ENCODE data around the gene RNF31. TPM values are rescaled to one million over a fixed set of nuclear protein-coding genes. Genes with fewer than 3 reads are reported as not detected.

The RNF31 gene
- total and polyA plus RNA-seq, 2 of the 13 experiments (the other 11 are each of a cell fraction or from before 2014, with no cell fraction given): 48.2 to 86.8 TPM

DNA sequence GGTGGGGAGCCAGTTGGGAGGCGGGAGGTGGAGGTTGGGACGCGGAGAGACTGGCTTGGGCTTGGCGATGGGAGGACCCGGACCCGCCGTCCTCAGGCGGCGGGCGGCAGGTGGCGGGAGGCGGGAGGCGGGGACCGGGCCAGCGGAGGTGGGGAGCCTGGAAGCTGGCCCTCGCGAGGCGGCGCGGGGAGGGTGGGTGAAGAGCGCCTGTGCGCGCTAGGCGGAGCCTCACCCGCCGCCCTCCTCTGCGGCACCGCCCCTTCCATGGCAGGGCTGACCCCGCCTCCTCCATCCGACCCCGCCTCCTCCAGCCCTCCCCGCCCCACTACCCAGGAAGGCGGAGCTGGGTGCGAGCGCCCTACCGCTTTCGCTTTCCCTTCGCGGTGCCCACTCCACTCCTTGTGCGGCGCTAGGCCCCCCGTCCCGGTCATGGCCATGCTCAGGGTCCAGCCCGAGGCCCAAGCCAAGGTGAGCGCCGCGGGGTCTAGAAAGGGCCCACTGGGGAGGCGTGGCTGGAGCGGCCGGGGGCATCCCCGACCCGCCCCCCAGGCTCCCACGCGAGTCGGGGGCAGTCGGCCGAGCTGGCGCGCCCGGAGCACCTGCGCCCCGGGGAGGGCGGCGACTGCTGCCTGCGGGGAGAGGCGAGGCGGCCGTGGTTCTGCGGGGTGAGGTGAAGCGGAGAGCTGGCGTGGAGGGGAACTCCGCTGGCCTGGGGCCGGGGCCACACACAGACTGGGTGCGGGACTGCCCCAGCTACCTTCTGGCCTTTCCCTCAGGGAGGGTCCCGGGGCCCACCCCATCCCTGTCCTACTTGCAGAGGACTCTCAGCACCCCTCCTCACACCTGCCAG lies 11.2 kb upstream of the RNF31 start, which contains the start of gene PSME1 (continued):
- TF ChIP-seq, protein P1, sequence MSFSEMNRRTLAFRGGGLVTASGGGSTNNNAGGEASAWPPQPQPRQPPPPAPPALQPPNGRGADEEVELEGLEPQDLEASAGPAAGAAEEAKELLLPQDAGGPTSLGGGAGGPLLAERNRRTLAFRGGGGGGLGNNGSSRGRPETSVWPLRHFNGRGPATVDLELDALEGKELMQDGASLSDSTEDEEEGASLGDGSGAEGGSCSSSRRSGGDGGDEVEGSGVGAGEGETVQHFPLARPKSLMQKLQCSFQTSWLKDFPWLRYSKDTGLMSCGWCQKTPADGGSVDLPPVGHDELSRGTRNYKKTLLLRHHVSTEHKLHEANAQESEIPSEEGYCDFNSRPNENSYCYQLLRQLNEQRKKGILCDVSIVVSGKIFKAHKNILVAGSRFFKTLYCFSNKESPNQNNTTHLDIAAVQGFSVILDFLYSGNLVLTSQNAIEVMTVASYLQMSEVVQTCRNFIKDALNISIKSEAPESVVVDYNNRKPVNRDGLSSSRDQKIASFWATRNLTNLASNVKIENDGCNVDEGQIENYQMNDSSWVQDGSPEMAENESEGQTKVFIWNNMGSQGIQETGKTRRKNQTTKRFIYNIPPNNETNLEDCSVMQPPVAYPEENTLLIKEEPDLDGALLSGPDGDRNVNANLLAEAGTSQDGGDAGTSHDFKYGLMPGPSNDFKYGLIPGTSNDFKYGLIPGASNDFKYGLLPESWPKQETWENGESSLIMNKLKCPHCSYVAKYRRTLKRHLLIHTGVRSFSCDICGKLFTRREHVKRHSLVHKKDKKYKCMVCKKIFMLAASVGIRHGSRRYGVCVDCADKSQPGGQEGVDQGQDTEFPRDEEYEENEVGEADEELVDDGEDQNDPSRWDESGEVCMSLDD (CRISPR knock-in tag; IDR thresholded peaks at IDR 0.05; ENCODE audit: borderline replicate concordance): peak; percentile 54; the same call in 1 of the 2 replicates
- TF ChIP-seq, protein P2, sequence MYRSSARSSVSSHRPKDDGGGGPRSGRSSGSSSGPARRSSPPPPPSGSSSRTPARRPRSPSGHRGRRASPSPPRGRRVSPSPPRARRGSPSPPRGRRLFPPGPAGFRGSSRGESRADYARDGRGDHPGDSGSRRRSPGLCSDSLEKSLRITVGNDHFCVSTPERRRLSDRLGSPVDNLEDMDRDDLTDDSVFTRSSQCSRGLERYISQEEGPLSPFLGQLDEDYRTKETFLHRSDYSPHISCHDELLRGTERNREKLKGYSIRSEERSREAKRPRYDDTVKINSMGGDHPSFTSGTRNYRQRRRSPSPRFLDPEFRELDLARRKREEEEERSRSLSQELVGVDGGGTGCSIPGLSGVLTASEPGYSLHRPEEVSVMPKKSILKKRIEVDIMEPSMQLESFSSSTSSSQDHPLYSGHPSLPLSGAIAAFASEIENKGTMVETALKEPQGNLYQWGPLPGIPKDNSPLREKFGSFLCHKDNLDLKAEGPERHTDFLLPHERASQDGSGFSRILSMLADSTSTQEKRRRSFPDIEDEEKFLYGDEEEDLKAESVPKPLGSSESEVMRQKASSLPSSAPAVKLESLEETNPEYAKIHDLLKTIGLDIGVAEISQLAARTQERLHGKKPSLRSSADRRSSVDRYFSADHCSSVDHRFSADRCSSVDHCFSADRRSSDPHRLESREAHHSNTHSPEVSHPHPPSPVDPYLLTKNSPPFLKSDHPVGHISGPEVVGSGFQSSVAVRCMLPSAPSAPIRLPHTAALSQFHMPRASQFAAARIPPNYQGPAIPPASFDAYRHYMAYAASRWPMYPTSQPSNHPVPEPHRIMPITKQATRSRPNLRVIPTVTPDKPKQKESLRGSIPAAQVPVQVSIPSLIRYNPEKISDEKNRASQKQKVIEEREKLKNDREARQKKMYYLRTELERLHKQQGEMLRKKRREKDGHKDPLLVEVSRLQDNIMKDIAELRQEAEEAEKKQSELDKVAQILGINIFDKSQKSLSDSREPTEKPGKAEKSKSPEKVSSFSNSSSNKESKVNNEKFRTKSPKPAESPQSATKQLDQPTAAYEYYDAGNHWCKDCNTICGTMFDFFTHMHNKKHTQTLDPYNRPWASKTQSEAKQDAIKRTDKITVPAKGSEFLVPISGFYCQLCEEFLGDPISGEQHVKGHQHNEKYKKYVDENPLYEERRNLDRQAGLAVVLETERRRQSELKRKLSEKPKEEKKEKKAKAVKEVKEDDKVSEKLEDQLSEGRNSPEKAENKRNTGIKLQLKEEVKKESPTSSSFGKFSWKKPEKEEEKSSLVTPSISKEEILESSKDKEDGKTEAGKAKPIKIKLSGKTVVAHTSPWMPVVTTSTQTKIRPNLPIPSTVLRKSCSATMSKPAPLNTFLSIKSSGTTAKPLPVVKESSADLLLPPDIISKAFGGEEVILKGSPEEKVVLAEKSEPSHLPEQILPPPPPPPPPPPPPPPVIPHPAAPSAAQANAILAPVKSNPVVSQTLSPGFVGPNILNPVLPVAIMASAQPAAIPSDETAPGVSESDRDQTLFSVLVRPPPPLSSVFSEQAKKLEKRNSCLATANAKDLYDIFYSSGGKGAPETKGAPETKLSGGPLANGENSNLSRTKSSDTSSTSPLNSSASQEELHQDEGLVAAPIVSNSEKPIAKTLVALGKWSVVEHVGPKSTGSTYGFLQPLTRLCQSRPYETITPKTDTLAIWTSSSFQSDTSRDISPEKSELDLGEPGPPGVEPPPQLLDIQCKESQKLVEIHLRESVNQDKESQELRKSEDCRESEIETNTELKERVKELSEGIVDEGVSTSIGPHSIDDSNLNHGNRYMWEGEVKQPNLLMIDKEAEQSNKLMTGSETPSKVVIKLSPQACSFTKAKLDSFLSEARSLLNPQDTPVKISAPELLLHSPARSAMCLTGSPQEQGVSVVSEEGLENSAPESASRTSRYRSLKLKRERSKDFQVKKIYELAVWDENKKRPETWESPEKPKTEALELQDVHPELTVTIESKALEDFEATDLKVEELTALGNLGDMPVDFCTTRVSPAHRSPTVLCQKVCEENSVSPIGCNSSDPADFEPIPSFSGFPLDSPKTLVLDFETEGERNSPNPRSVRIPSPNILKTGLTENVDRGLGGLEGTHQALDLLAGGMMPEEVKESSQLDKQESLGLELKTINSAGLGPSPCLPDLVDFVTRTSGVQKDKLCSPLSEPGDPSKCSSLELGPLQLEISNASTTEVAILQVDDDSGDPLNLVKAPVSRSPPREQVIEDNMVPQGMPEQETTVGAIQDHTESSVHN (CRISPR knock-in tag; IDR thresholded peaks at IDR 0.05): peak; percentile 16; the same call in 1 of the 2 replicates
- TF ChIP-seq, protein P3, sequence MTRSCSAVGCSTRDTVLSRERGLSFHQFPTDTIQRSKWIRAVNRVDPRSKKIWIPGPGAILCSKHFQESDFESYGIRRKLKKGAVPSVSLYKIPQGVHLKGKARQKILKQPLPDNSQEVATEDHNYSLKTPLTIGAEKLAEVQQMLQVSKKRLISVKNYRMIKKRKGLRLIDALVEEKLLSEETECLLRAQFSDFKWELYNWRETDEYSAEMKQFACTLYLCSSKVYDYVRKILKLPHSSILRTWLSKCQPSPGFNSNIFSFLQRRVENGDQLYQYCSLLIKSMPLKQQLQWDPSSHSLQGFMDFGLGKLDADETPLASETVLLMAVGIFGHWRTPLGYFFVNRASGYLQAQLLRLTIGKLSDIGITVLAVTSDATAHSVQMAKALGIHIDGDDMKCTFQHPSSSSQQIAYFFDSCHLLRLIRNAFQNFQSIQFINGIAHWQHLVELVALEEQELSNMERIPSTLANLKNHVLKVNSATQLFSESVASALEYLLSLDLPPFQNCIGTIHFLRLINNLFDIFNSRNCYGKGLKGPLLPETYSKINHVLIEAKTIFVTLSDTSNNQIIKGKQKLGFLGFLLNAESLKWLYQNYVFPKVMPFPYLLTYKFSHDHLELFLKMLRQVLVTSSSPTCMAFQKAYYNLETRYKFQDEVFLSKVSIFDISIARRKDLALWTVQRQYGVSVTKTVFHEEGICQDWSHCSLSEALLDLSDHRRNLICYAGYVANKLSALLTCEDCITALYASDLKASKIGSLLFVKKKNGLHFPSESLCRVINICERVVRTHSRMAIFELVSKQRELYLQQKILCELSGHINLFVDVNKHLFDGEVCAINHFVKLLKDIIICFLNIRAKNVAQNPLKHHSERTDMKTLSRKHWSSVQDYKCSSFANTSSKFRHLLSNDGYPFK (CRISPR knock-in tag; IDR thresholded peaks at IDR 0.05; ENCODE audit: borderline replicate concordance): peak; percentile 77
- TF ChIP-seq ZNF724P (CRISPR knock-in tag; IDR thresholded peaks at IDR 0.05; ENCODE audit: borderline replicate concordance) (peak; percentile 85), IKZF4 (CRISPR knock-in tag; IDR thresholded peaks at IDR 0.05; ENCODE audit: borderline replicate concordance, low read depth, not compliant biosample characterization) (no peak), HHEX (CRISPR knock-in tag; IDR thresholded peaks at IDR 0.05) (0 out of 2 replicates have a peak, but pooled peaks have one; percentile 9), ZNF550 (CRISPR knock-in tag; IDR thresholded peaks at IDR 0.05; ENCODE audit: borderline replicate concordance) (peak; percentile 72; the same call in 1 of the 2 replicates), TP53 (CRISPR knock-in tag; conservative IDR thresholded peaks at IDR 0.05) (no peak), THYN1 (CRISPR knock-in tag; IDR thresholded peaks at IDR 0.05; ENCODE audit: borderline replicate concordance, low read depth) (no peak), XRCC5 (optimal IDR thresholded peaks at IDR 0.05; ENCODE audit: low read length) (peak; percentile 53)
- TF ChIP-seq, protein P4, sequence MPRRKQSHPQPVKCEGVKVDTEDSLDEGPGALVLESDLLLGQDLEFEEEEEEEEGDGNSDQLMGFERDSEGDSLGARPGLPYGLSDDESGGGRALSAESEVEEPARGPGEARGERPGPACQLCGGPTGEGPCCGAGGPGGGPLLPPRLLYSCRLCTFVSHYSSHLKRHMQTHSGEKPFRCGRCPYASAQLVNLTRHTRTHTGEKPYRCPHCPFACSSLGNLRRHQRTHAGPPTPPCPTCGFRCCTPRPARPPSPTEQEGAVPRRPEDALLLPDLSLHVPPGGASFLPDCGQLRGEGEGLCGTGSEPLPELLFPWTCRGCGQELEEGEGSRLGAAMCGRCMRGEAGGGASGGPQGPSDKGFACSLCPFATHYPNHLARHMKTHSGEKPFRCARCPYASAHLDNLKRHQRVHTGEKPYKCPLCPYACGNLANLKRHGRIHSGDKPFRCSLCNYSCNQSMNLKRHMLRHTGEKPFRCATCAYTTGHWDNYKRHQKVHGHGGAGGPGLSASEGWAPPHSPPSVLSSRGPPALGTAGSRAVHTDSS (CRISPR knock-in tag; conservative IDR thresholded peaks at IDR 0.05): 0 out of 2 replicates have a peak, but pooled peaks have one; percentile 48

Data from HepG2 (cell line).